Measurements from ENCODE around the gene TH.

Gene TH

GRCh38 chr11:2139123-2139521, 32.5 kb downstream of the TH start, which contains the start of gene IGF2:
IGF2 (minus strand) TSS chr11:2139389; CDS start chr11:2135523, 3,866 bp downstream.
- DNase-seq, result no peak

DNA sequence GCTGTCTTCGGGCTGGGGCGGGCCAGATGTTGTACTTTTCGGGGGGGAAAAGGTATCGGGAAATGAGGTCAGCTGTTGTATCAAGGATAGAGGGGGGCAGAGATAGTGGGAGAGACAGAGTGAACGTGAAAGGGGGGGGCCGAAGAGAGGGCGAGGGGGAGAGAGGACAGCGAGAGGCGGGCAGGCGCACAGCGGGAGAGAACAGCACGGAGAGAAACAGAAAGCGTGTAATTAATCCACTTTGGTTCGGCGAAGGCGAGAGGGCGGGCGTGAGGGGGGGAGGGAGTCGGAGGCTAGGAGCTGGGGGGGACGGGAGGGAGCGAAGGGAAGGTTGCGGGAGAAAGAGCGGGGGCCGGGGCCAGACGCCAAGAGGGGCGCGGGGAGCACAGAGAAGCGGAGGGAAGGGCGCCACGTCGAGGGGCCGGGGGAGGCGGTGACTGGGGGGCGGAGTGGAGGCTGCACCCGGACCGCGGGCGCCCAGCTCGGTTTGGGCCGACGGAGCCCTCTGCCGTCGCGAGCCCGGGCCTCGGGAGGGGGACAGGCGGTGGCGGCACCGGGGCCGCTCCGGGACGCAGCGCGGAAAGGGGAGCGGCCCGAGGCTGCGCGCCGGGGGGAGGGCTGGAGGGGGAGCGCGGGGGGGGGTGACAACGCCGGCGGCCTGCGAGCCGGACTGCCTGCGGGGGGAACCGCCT, 33.0 kb downstream of the TH start:
- no peak for DNase-seq

GRCh38 chr11:2138068-2138430, 33.6 kb downstream of the TH start:
- DNase-seq, result no peak

DNA sequence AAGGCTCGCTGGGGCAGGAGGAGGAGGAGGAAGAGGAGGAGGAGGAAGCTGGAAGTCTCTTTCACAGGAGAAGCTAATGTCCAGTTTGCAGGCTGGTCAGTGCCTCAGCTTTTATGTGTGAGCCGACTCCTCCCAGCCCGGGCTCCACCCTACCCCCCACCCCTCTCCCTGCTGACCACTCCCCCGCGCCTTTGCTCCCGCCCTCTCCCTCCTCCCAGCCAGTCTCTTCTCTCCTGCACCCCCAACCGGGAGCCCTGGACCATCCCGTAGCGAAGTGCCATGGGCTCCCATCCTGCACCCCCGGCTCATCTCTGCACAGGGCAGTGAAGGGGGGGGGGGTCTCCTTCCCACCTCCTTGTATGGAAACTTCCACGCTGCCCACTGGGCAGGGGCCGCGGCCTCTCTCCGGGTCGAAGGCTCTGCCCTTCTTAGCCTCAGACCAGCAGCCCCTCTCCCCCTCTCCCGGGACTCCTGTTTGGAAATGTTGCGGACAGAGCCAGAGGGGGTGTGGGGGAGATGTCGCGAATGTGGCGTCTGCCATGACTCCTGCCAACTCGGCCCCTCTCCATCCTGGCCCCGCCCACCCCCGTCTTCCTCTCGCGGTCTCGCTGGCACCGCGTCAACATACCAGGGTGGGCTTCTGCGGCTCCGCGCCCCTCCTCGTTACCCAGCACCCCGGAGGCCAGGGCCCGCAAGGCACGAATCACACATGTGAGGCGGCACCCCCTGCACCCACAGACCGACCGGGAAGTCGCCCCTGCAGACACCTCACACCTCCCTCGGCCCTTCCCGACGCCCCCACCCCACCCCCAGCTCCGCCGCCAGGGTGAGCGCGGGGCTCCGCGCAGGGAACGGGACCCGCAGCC, 34.2 kb downstream of the TH start:
- DNase-seq, result no peak

- DNase-seq, result no peak
Measured at GRCh38 chr11:2136952-2137201, 34.7 kb downstream of the TH start.

DNA sequence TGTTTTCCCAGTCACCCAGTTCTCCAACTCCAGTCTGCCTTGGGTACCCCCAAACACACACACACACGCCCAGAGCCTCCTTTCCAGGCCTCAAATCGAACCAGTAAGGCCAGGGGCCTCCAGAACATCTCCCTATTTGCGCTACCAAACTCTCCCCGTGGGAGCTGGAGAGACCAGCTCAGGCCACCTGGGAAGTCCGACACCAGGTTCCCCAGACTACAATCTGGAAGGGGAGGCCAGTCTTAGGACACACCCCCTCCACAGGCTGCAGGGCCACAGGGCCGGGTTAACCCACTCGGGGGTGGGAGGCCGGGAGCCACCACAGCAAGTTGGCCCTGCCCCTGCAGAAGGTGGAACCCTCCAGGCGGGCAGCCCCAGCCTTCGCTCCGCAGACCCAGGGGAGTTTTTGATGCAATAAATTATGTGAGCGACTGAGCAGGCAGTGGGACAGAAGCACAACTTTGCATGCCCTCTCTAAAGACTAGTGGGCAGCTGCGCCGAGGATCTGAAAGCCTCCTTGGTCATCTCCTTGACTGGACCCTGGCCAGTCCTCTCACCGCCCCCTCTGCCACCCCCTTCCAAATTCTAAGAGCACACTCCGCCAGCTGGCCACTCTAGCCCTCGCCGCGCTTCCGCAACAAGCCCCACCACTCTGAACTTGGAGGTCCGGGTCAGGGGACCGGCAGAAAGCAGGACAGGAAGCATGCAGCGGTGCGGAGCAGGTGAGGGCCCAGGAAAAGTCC, 35.2 kb downstream of the TH start:
- no peak for DNase-seq

DNA sequence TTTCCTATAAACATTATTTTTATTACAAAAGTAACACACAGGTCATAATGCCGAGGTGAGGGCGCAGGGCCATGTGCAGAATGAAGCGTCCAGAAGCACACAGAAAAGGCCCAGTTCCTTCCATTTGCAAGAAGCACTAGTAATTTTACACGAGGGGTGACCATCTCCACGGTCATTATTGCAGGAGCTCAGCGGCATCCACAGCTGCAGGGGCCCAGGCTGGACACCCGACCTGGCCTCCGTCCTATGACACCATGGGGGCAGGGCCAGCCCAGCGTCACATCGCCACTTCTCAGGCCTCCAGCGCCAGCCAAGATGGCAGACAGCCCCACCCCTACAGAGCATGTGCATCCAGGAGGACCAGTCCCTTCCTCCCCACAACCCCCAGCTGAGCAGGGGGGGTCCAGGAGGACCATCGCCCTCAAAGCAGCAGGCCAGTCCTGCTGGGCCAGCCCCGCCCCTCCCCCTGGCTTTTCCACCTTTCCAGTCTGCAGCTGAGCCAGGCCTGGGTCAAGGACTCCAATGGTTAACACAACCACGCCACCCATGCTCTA, 35.9 kb downstream of the TH start:
- DNase-seq, result no peak

DNA sequence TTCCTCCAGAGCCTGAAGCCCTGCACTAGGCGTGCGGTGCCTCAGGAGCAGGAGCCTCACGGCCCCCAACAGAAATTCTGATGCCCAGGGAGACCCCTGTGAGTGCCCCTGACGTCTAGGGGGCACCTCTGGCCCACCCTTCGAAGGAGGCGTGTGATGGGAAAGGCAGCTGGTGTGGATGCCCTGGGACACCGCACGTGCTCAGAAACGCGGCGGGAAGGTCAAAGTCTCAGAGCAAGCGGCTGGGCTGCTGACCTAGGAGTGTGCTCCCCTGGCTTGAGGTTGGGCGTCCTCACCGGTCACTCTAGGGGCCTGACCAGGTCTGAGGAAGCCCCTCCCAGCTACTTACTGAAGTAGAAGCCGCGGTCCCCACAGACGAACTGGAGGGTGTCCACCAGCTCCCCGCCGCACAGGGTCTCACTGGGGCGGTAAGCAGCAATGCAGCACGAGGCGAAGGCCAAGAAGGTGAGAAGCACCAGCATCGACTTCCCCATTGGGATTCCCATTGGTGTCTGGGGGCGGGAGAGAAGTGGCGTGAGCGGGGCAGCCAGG, 36.5 kb downstream of the TH start:
- no peak for DNase-seq

DNA sequence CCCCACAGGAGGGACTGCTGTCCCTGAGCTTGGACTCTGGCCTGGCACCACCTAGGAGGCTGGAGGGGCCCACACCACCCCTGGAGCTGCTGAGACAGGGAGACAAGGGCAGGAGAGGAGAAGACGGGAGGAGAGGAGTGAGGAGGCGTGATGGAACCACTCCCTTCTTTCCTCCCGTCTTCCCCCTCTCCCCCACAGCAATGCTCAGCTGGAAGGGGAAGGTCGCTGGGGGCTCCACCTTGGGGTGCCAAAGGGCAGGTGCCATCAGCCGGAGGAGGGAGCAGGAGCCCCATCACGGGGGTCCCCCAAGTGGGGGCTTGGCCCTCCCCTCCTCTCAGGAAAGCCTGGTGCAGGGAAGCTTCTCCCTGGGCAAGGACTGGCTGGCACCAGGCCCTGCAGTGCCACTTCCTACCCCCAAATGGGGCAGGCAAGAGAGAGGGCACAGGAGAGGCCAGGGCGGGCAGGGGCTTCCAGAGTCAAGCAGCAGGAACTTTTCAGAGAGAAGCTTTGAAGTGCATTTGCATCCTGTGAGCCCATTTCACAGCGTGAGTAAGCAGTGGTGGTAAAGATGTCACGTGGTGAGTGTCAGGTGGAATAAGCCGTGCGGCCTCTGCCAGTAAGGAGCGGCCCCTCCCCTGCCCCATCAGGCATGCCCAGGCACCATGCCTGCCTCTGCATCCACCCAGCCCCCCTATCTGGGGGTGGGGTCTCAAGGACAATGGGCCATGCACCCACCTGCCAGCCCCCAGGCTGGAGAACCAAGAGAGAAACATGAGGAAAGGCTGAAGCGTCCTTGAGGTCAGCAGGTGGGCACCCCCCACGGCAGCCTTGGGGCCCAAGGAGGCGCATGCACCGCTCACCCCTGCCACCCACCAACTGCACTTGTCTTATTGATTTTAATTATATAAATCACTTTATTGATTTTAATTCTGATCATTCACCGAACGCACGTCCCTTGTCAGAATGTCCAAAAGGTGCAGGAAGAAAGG, 37.3 kb downstream of the TH start:
- no peak for DNase-seq

DNA sequence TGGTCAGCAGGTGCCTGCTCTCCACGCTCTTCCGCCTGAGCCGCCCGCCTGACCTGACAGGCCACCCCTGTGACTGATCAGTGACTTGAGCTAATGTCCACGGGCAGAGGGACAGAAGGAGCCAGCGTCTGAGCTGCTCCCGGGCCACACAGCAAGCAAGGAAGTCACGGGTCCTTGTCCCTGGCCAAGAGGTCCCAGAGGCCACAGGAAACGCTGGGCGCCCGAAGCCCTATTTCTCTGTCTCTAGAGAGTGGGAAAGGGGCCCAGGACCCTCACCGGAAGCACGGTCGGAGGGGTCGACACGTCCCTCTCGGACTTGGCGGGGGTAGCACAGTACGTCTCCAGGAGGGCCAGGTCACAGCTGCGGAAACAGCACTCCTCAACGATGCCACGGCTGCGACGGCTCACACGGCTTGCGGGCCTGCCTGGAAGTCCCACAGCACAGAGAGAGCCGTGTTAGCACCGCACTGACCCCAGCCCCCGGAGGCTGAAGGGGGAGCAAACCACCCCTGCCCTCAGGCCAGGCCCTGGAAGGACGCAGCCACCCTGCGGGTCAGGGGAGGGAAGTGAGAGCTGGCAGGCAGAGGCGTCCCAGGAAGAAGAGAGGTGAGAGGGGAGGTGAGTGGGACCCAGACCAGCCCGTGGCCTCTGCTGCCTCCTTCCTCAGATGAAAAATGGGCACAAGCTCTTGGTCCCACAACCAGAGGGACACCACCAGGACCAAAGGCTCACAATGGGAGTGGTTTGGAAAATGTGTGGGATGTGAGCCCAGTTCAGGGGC, 38.2 kb downstream of the TH start:
- DNase-seq, result no peak

- no peak for DNase-seq
Measured at GRCh38 chr11:2132874-2133240, 38.8 kb downstream of the TH start.

GRCh38 chr11:2132246-2132645, 39.4 kb downstream of the TH start:
- DNase-seq, result no peak

GRCh38 chr11:2131371-2132236, 40.0 kb downstream of the TH start:
- no peak for DNase-seq

DNA sequence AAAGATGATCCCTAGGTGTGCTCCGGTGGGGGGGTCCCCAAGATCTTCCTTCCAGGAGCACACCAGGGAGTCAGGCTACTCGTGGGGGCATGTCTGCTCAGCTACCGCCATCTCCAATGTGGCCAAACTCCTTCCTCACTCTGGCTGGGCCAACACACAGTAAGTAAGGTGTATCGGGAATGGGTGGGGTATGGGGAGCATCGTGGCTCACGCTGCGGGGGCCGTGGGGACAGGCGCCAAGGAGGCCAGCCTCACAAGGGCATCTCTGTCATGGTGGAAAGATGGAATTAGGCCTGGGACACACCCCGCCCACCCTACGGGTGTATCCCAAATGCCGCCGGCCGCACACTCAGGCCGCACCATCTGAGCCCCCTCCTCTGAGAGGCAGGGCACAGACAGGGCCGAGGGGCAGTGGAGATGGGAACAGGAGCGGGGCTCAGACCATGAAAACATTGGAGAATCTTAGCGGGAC, 40.7 kb downstream of the TH start:
- DNase-seq, result no peak

DNA sequence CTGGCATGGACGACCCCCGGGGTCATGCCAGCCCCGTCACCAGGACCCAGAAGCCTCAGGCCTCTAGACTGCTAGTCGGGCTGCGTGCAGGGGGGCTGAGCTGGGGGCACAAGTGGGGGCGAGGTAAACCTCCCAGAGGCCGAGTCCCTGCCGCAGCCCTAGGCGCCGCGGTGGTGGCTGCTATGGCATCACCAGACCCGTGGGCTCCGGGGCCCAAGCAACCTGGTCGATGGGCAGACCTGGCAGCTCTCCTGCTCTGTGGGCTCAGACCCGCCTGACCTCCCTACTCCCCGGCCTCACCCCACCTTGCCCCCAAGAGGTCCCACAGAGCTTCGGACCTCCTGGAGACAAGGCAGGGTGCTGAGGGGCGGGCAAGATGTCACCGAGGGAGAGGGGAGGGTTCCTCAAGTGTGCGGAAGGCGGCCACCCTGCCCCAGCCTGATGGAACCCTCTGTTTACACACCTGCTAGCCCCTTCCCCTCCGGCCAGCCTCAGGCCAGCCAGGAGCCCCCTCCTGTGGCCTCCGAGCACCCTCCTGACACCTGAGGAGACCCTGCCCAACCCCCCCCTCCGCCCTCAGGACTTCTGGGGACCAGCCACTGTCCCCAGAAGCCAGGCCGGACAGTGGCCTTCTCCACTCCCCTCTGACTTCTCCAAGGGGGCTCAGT, 41.8 kb downstream of the TH start:
- no peak for DNase-seq

- no peak for DNase-seq
Measured at GRCh38 chr11:2129308-2129698, 42.3 kb downstream of the TH start.

DNA sequence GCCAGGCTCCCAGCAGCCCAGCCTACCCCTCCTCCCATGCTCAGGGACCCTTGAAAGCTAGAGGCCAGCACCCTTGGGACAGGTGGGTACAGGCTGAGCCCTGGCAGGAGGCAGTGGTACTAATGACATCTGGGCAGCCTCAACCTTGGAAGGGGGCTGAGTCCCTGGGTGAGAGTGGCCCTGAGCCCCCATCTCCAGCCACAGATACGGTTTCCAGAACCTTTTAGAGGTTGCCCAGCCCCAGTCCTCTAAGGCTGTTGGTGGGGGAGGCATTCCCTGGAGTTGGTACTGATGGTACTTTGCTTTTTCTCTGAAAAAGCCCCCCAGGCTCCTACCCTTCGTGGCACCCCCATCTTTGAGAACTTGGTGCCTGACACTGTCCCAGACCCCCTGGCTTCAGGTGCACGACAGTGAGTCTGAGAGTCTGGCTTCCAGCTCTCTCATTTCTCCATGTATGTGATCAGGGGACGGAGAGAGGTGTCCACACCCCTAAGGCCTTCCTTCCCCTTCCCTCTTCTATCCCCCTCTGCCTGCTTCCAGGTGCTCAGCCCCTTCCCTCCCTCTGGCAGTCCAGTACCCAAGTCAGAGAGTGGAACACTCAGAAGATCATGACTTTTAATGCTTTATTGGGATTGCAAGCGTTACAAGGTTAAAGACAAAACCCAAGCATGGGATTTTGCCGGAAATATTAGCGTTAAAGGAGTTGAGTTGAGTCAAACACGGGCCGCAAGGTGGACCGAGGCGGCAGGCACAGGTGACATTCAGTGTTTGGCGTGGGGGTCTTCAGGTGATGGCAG, 42.9 kb downstream of the TH start:
- no peak for DNase-seq

- no peak for DNase-seq
Measured at GRCh38 chr11:2128130-2128510, 43.5 kb downstream of the TH start.
